ENCODE measurements around the gene ISOC2. TPM values are rescaled to one million over a fixed set of nuclear protein-coding genes. Genes with fewer than 3 reads are reported as not detected.

The ISOC2 gene
- total and polyA plus RNA-seq, 4 donors = 34.9 to 85.0 (median 65.9) TPM

DNA sequence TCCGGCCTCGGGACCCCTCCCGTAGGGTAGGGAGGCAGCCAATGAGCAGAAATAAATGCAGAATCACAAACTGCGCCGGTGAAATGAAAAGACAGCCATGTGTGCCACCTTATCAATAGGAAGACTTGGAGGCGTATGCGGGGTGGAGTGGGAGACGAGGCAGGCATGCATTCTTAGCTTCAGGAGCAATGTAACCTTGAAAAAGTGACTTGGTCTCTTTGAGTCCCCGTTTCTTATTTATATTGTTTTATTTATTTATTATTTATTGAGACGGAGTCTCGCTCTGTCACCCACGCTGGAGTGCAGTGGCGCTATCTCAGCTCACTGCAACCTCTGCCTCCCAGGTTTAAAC, 42.8 kb upstream of the ISOC2 start:
- Histone ChIP-seq H3K4me3 (no peak overlapping the region), H3K27me3 (ENCODE audit: control insufficient read depth in 3 of 3, insufficient read depth in 3 of 3, low read length in 2 of 3) (no peaks in the 10 kb centered on the region), H3K27ac (ENCODE audit: low read depth in 1 of 2, low read length in 1 of 2) (no peak overlapping the region), H3K9me3 (ENCODE audit: control insufficient read depth in 4 of 4, insufficient read depth in 3 of 4, low read length in 3 of 4) (no peaks in the 10 kb centered on the region), H3K4me1 (ENCODE audit: control insufficient read depth in 5 of 5, insufficient read depth in 5 of 5, low read length in 5 of 5) (no peaks in the 10 kb centered on the region), H3K36me3 (ENCODE audit: control insufficient read depth in 4 of 4, insufficient read depth in 4 of 4, low read length in 4 of 4) (peaks cover 0 to 2% (median 0%) of the 10 kb centered on the region in 4 donors), H3K9ac (ENCODE audit: insufficient read depth in 1 of 2, low read length in 2 of 2) (no peak overlapping the region)
- no peak for TF ChIP-seq CTCF (IDR thresholded peaks at IDR 0.05; ENCODE audit: control extremely low read depth, extremely low read depth)
- DNase-seq (no peak), ATAC-seq (ENCODE audit: insufficient read depth, low FRiP score) (no peak)
- 29 to 30% methylated on average over 13 of the region's 13 CpGs for WGBS, 2 donors

GRCh38 chr19:55503502-55504251, 42.2 kb upstream of the ISOC2 start:
- peak overlapping the region in 1 of 2 donors; percentile 69 for H3K27ac ChIP-seq (ENCODE audit: low read depth in 1 of 2, low read length in 1 of 2)
- DNase-seq = peak; percentile 90 to 92 (median 91)
- no peak overlapping the region for H3K9ac ChIP-seq (ENCODE audit: insufficient read depth in 1 of 2, low read length in 2 of 2)
- no peaks in the 10 kb centered on the region for H3K9me3 ChIP-seq (ENCODE audit: control insufficient read depth in 4 of 4, insufficient read depth in 3 of 4, low read length in 3 of 4)
- ATAC-seq (ENCODE audit: insufficient read depth, low FRiP score) = peak; percentile 95
- WGBS, 2 donors = 10 to 12% methylated on average over 64 of the region's 64 CpGs
- H3K4me3 ChIP-seq = peak overlapping the region; percentile 21
- peak; percentile 94 for TF ChIP-seq CTCF (IDR thresholded peaks at IDR 0.05; ENCODE audit: control extremely low read depth, extremely low read depth)
- peaks cover 0 to 2% (median 0%) of the 10 kb centered on the region in 4 donors for H3K36me3 ChIP-seq (ENCODE audit: control insufficient read depth in 4 of 4, insufficient read depth in 4 of 4, low read length in 4 of 4)
- H3K4me1 ChIP-seq (ENCODE audit: control insufficient read depth in 5 of 5, insufficient read depth in 5 of 5, low read length in 5 of 5) = no peaks in the 10 kb centered on the region
- no peaks in the 10 kb centered on the region for H3K27me3 ChIP-seq (ENCODE audit: control insufficient read depth in 3 of 3, insufficient read depth in 3 of 3, low read length in 2 of 3)

DNA sequence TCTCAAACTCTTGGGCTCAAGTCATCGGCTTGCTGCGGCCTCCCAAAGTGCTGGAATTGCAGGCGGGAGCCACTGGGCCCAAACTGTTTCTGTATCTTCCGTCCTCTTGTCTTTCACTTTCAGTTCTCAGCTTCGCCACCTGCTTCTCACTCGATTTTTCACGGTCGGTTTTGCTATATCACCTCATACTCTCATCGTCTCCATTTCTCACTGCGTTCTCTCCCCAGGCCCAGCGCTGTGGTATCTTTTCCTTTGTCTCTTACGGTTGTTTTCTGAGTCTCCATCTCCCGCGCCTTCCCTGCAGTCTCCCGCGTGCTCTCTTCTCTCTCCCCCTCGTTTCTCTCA, 41.7 kb upstream of the ISOC2 start:
- ATAC-seq (ENCODE audit: insufficient read depth, low FRiP score) = no peak
- Histone ChIP-seq H3K27ac (ENCODE audit: low read depth in 1 of 2, low read length in 1 of 2) (no peak overlapping the region), H3K9me3 (ENCODE audit: control insufficient read depth in 4 of 4, insufficient read depth in 3 of 4, low read length in 3 of 4) (no peaks in the 10 kb centered on the region), H3K4me3 (no peak overlapping the region), H3K27me3 (ENCODE audit: control insufficient read depth in 3 of 3, insufficient read depth in 3 of 3, low read length in 2 of 3) (no peaks in the 10 kb centered on the region), H3K36me3 (ENCODE audit: control insufficient read depth in 4 of 4, insufficient read depth in 4 of 4, low read length in 4 of 4) (peaks cover 0 to 2% (median 0%) of the 10 kb centered on the region in 4 donors), H3K4me1 (ENCODE audit: control insufficient read depth in 5 of 5, insufficient read depth in 5 of 5, low read length in 5 of 5) (no peaks in the 10 kb centered on the region), H3K9ac (ENCODE audit: insufficient read depth in 1 of 2, low read length in 2 of 2) (no peak overlapping the region)
- TF ChIP-seq CTCF (IDR thresholded peaks at IDR 0.05; ENCODE audit: control extremely low read depth, extremely low read depth) = no peak
- DNase-seq = no peak
- 80 to 89% methylated on average over 17 of the region's 17 CpGs for WGBS, 2 donors

Data from lung (tissue), 12 donors.